H9 (cell line): ENCODE measurements around the gene CPLX4. TPM values are rescaled to one million over a fixed set of nuclear protein-coding genes. Genes with fewer than 3 reads are reported as not detected.

ENCODE experiments used
- DNase-seq: peaks from one replicate; pipeline ENCODE4 v3.0.0-alpha.2; 2017
- H2AFZ ChIP-seq: one replicate; pipeline ENCODE4 v1.6.1; 2013; ENCODE audit warnings: mild to moderate bottlenecking, low read length, control low read depth, moderate library complexity
- H2AK5ac ChIP-seq: 2 replicates; pipeline ENCODE4 v1.6.1; 2013; ENCODE audit warnings: low read length, control low read depth, mixed read lengths; ENCODE audit not compliant: insufficient read length
- H2BK120ac ChIP-seq: one replicate; pipeline ENCODE4 v1.6.1; 2013; ENCODE audit warnings: low read depth, mild to moderate bottlenecking, low read length, control low read depth, inconsistent platforms; ENCODE audit not compliant: poor library complexity, severe bottlenecking
- H2BK12ac ChIP-seq: 2 replicates; pipeline ENCODE4 v1.6.1; 2013; ENCODE audit warnings: low read length, control low read depth, mixed read lengths, low read depth; ENCODE audit not compliant: insufficient read length
- H2BK15ac ChIP-seq: 2 replicates; pipeline ENCODE4 v1.6.1; 2013; ENCODE audit warnings: low read depth, low read length, control low read depth
- H2BK20ac ChIP-seq: one replicate; pipeline ENCODE4 v1.6.1; 2013; ENCODE audit warnings: low read depth, mild to moderate bottlenecking, low read length, control low read depth, inconsistent platforms; ENCODE audit not compliant: poor library complexity, severe bottlenecking
- H2BK5ac ChIP-seq: 2 replicates; pipeline ENCODE4 v1.6.1; 2013; ENCODE audit warnings: low read length, control low read depth, mixed read lengths; ENCODE audit not compliant: insufficient read length
- H3K14ac ChIP-seq: 2 replicates; pipeline ENCODE4 v1.6.1; 2013; ENCODE audit warnings: low read length, control low read depth; ENCODE audit not compliant: insufficient read depth
- H3K18ac ChIP-seq: 2 replicates; pipeline ENCODE4 v1.6.1; 2013; ENCODE audit warnings: low read depth, mild to moderate bottlenecking, mixed read lengths, low read length, control low read depth; ENCODE audit not compliant: insufficient read length
- H3K23ac ChIP-seq: 2 replicates; pipeline ENCODE4 v1.6.1; 2013; ENCODE audit warnings: low read length, control low read depth, mixed read lengths, low read depth; ENCODE audit not compliant: insufficient read length
- H3K23me2 ChIP-seq: 2 replicates; pipeline ENCODE4 v1.6.1; 2013; ENCODE audit warnings: low read depth, mild to moderate bottlenecking, mixed read lengths, low read length, control low read depth; ENCODE audit not compliant: insufficient read length, poor library complexity, severe bottlenecking
- H3K27ac ChIP-seq: 2 replicates; pipeline ENCODE4 v1.5.1; 2013; ENCODE audit warnings: low read length, control low read depth, mixed read lengths, low read depth; ENCODE audit not compliant: insufficient read length
- H3K27me3 ChIP-seq: 2 replicates; pipeline ENCODE4 v1.6.1; 2013; ENCODE audit warnings: low read length, control low read depth, inconsistent platforms; ENCODE audit not compliant: insufficient read depth
- H3K4ac ChIP-seq: 2 replicates; pipeline ENCODE4 v1.6.1; 2013; ENCODE audit warnings: low read depth, mild to moderate bottlenecking, control low read depth, inconsistent platforms, low read length, moderate library complexity
- H3K4me1 ChIP-seq: 2 replicates; pipeline ENCODE4 v1.6.1; 2013; ENCODE audit warnings: low read length, control low read depth, inconsistent platforms; ENCODE audit not compliant: insufficient read depth
- H3K4me2 ChIP-seq: 2 replicates; pipeline ENCODE4 v1.6.1; 2013; ENCODE audit warnings: low read length, control low read depth, mixed read lengths; ENCODE audit not compliant: insufficient read length, insufficient read depth
- H3K56ac ChIP-seq: 2 replicates; pipeline ENCODE4 v1.6.1; 2013; ENCODE audit warnings: low read depth, mild to moderate bottlenecking, mixed read lengths, low read length, control low read depth; ENCODE audit not compliant: insufficient read length
- H3K79me1 ChIP-seq: 2 replicates; pipeline ENCODE4 v1.6.1; 2013; ENCODE audit warnings: low read depth, mild to moderate bottlenecking, moderate library complexity, low read length, control low read depth, inconsistent platforms; ENCODE audit not compliant: insufficient read depth, poor library complexity, severe bottlenecking
- H3K79me2 ChIP-seq: 2 replicates; pipeline ENCODE4 v1.6.1; 2013; ENCODE audit warnings: low read length, control low read depth, inconsistent platforms; ENCODE audit not compliant: insufficient read depth
- H3K9ac ChIP-seq: 2 replicates; pipeline ENCODE4 v1.6.1; 2013; ENCODE audit warnings: low read length, control low read depth, mixed read lengths; ENCODE audit not compliant: insufficient read length; ENCODE audit errors: extremely low read depth
- H3K9me3 ChIP-seq: one replicate; pipeline ENCODE4 v1.6.1; 2013; ENCODE audit warnings: low read depth, low read length, inconsistent platforms; ENCODE audit not compliant: control insufficient read depth
- H3T11ph ChIP-seq: one replicate; pipeline ENCODE4 v1.6.1; 2013; ENCODE audit warnings: mild to moderate bottlenecking, low read length, control low read depth, inconsistent platforms
- H4K20me1 ChIP-seq: one replicate; pipeline ENCODE4 v1.6.1; 2013; ENCODE audit not compliant: control insufficient read depth, insufficient read length, insufficient read depth
- H4K5ac ChIP-seq: 2 replicates; pipeline ENCODE4 v1.6.1; 2013; ENCODE audit warnings: low read depth, mild to moderate bottlenecking, mixed read lengths, low read length, control low read depth; ENCODE audit not compliant: insufficient read length
- H4K8ac ChIP-seq: replicated peaks from 2 replicates; pipeline ENCODE4 v1.6.1; 2013; ENCODE audit warnings: low read length, control low read depth, mixed read lengths, low read depth; ENCODE audit not compliant: insufficient read length
- H4K91ac ChIP-seq: 2 replicates; pipeline ENCODE4 v1.6.1; 2013; ENCODE audit warnings: low read depth, mild to moderate bottlenecking, moderate library complexity, mixed read lengths, low read length, control low read depth; ENCODE audit not compliant: insufficient read length
- H3K27ac Mint-ChIP-seq, 3 experiments: 2 replicates in 2 of 3; 3 replicates in 1 of 3; pipeline ENCODE4 v1.8.0; 2020 to 2021; ENCODE audit warnings: mixed read lengths in 3 of 3, mild to moderate bottlenecking in 1 of 3, moderate library complexity in 1 of 3
- H3K27me3 Mint-ChIP-seq: 2 replicates; pipeline ENCODE4 v1.8.0; 2021; ENCODE audit warnings: low read depth, mild to moderate bottlenecking, moderate library complexity, mixed read lengths
- H3K36me3 Mint-ChIP-seq, 3 experiments: 2 replicates in 2 of 3; 3 replicates in 1 of 3; pipeline ENCODE4 v1.8.0; 2020 to 2021; ENCODE audit warnings: low read depth in 3 of 3, mixed read lengths in 3 of 3; ENCODE audit not compliant: insufficient read depth in 1 of 3
- H3K4me1 Mint-ChIP-seq, 2 experiments: 2 replicates each; pipeline ENCODE4 v1.8.0; 2020; ENCODE audit warnings: mixed read lengths in 2 of 2
- H3K4me3 Mint-ChIP-seq, 2 experiments: 2 replicates in 1 of 2; 3 replicates in 1 of 2; pipeline ENCODE4 v1.8.0; 2020 to 2021; ENCODE audit warnings: mild to moderate bottlenecking in 2 of 2, mixed read lengths in 2 of 2, moderate library complexity in 1 of 2
- H3K9me3 Mint-ChIP-seq, 2 experiments: 2 replicates in 1 of 2; 3 replicates in 1 of 2; pipeline ENCODE4 v1.8.0; 2020; ENCODE audit warnings: mild to moderate bottlenecking in 2 of 2, mixed read lengths in 2 of 2, moderate library complexity in 1 of 2
- WGBS: extraction: QIAGEN DNeasy Blood & Tissue Kit; methylation state at CpG from one replicate; pipeline ENCODE4 v1.1.7; 2013; ENCODE audit warnings: missing lambda C conversion rate, low lambda C conversion rate, mixed read lengths; ENCODE audit not compliant: insufficient read length; ENCODE audit errors: extremely low coverage; 5-methylcytosine and 5-hydroxymethylcytosine counted together
- total RNA-seq: library from RNA; stranded (reverse); gene quantifications from 2 replicates; pipeline ENCODE4 v1.2.1, GENCODE V29; 2021
- TF ChIP-seq, protein P1 (sequence below): fragments of 200-600 bp; sonication (generic); conservative IDR thresholded peaks from 3 replicates; pipeline ENCODE4 v1.8.0; 2021; ENCODE audit warnings: antibody characterized with exemption, mild to moderate bottlenecking

The CPLX4 gene
- total RNA-seq, 1 experiment from 2014 or later = not detected

DNA sequence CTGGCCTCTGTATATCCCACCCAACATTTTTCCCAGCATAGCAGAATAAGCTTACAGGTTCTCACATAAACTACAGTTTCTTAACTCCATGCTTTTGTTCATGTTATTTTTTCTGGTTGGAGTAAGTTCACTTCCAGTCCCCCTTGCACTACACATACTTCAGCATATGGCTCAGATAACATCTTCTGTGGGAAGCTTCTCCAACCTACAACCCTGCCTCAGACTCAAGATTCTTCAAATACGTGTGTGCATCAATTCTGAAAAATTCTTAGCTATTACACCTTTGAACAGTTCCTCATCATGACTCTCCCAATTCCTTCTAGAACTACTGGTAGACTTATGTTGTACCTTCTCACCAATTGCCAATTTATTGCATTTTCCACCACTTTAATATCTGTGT is 7.5 kb upstream of the CPLX4 start:
- no CpG with 5 or more reads among the region's 1 CpG for WGBS
- Histone ChIP-seq H2BK15ac (no peak overlapping the region), H3K56ac (no peak overlapping the region), H3K23me2 (no peaks in the 10 kb centered on the region), H3K4me2 (no peak overlapping the region), H3K9ac (no peak overlapping the region), H4K20me1 (no peaks in the 10 kb centered on the region), H4K5ac (no peak overlapping the region), H3K14ac (no peak overlapping the region), H3K27me3 (no peaks in the 10 kb centered on the region), H3K27ac (no peak overlapping the region), H3K79me2 (no peaks in the 10 kb centered on the region), H3K4me1 (no peaks in the 10 kb centered on the region), H3K18ac (no peak overlapping the region), H3K79me1 (no peaks in the 10 kb centered on the region), H3T11ph (no peak overlapping the region), H2BK120ac (no peak overlapping the region), H2AK5ac (no peak overlapping the region), H2BK5ac (no peak overlapping the region), H3K4ac (no peak overlapping the region), H4K91ac (no peak overlapping the region), H3K9me3 (no peaks in the 10 kb centered on the region), H4K8ac (no peak overlapping the region), H3K23ac (no peak overlapping the region), H2BK20ac (no peak overlapping the region), H2BK12ac (no peak overlapping the region), H2AFZ (no peak overlapping the region)
- no peaks in the 10 kb centered on the region for H3K27me3 Mint-ChIP-seq
- H3K9me3 Mint-ChIP-seq = no peaks in the 10 kb centered on the region
- H3K4me3 Mint-ChIP-seq = no peak overlapping the region
- H3K36me3 Mint-ChIP-seq = peaks cover 9 to 33% (median 31%) of the 10 kb centered on the region in 3 experiments
- no peak for DNase-seq
- peak overlapping the region in 1 of 3 experiments; percentile 29; a peak in 1 of 7 replicates for H3K27ac Mint-ChIP-seq
- TF ChIP-seq, protein P1, sequence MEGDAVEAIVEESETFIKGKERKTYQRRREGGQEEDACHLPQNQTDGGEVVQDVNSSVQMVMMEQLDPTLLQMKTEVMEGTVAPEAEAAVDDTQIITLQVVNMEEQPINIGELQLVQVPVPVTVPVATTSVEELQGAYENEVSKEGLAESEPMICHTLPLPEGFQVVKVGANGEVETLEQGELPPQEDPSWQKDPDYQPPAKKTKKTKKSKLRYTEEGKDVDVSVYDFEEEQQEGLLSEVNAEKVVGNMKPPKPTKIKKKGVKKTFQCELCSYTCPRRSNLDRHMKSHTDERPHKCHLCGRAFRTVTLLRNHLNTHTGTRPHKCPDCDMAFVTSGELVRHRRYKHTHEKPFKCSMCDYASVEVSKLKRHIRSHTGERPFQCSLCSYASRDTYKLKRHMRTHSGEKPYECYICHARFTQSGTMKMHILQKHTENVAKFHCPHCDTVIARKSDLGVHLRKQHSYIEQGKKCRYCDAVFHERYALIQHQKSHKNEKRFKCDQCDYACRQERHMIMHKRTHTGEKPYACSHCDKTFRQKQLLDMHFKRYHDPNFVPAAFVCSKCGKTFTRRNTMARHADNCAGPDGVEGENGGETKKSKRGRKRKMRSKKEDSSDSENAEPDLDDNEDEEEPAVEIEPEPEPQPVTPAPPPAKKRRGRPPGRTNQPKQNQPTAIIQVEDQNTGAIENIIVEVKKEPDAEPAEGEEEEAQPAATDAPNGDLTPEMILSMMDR = no peak
- H3K4me1 Mint-ChIP-seq = peaks cover 3 to 5% of the 10 kb centered on the region in 2 experiments; a peak in 3 of 4 replicates
